Measurements from ENCODE around the gene TNNI2. TPM values are rescaled to one million over a fixed set of nuclear protein-coding genes. Genes with fewer than 3 reads are reported as not detected.

Gene TNNI2
- total and polyA plus RNA-seq, 10 of the 15 experiments (the other 5 are each of a cell fraction or from before 2014, with no cell fraction given) = 0.14 to 0.79 (median 0.37) TPM; not detected in 4

- Histone ChIP-seq H3K4me2 (ENCODE audit: control insufficient read depth, insufficient read depth) (no peak overlapping the region), H3K79me2 (ENCODE audit: control insufficient read depth, insufficient read depth, low read length) (peaks cover 5% of the 10 kb centered on the region), H3K9me3 (replicated peaks; ENCODE audit: control insufficient read depth, insufficient read depth, low read length) (no peaks in the 10 kb centered on the region), H3K36me3 (ENCODE audit: control insufficient read depth in 2 of 2, insufficient read depth in 2 of 2, low read length in 1 of 2) (peaks cover 0 to 5% of the 10 kb centered on the region in 2 experiments; a peak in 3 of 4 replicates), H3K27ac (ENCODE audit: control insufficient read depth, insufficient read depth) (no peak overlapping the region), H3K27me3 (replicated peaks in 1 of 2; ENCODE audit: control insufficient read depth in 2 of 2, insufficient read depth in 2 of 2, low read length in 1 of 2) (no peaks in the 10 kb centered on the region), H3K9ac (ENCODE audit: control insufficient read depth, insufficient read depth, low read length) (no peak overlapping the region), H3K4me1 (ENCODE audit: control insufficient read depth, insufficient read depth, low read length) (no peaks in the 10 kb centered on the region), H3K4me3 (no peak overlapping the region), H2AFZ (ENCODE audit: control insufficient read depth, low read depth, low read length) (no peak overlapping the region), H4K20me1 (ENCODE audit: control insufficient read depth, insufficient read depth) (no peaks in the 10 kb centered on the region; the same call in 1 of the 2 replicates)
- intact Hi-C loops (cut with micrococcal nuclease; ENCODE audit: unreplicated experiment) = no loop called here
- ChIA-PET CTCF (no interaction called here), SMC1A (ENCODE audit: uncharacterized antibody, unreplicated experiment) (no interaction called here), POLR2A (no interaction called here), RAD21 (ENCODE audit: unreplicated experiment) (no interaction called here)
- FAIRE-seq (no peak), DNase-seq (ENCODE audit: low read depth, low spot score) (no peak), ATAC-seq (peak; percentile 41)
- 57% methylated on average over 25 of the region's 25 CpGs for WGBS (ENCODE audit: insufficient coverage, insufficient replicate concordance, low lambda C conversion rate, missing lambda C conversion rate)
- TF ChIP-seq POLR2AphosphoS5 (IDR thresholded peaks at IDR 0.05; ENCODE audit: low read length) = 0 out of 2 replicates have a peak, but pooled peaks have one; percentile 35
- peak; percentile 72 for TF ChIP-seq POLR2A (IDR thresholded peaks at IDR 0.05; ENCODE audit: low read depth, low read length)
- no peak for TF ChIP-seq CHD2 (IDR thresholded peaks at IDR 0.05; ENCODE audit: borderline replicate concordance, low read depth, low read length)
- TF ChIP-seq POU2F2 (IDR thresholded peaks at IDR 0.05; ENCODE audit: borderline replicate concordance, low read depth, low read length) = no peak
- TF ChIP-seq ELK1 (IDR thresholded peaks at IDR 0.05; ENCODE audit: low read depth, low read length) = no peak
- no peak for TF ChIP-seq IRF5 (IDR thresholded peaks at IDR 0.05; ENCODE audit: borderline replicate concordance)
- no peak for TF ChIP-seq SUZ12 (IDR thresholded peaks at IDR 0.05; ENCODE audit: unreplicated experiment)
- no peak for TF ChIP-seq TCF12 (IDR thresholded peaks at IDR 0.05; ENCODE audit: low read depth, low read length)
- TF ChIP-seq KAT2A (conservative IDR thresholded peaks at IDR 0.05; ENCODE audit: control insufficient read depth, low read depth, low read length) = no peak
- TF ChIP-seq REST (IDR thresholded peaks at IDR 0.05; ENCODE audit: low read depth, low read length) = no peak
- peak; percentile 59 for TF ChIP-seq NR2F1 (conservative IDR thresholded peaks at IDR 0.05)
- TF ChIP-seq NRF1 (conservative IDR thresholded peaks at IDR 0.05; ENCODE audit: low read depth, low read length) = no peak
- no peak for TF ChIP-seq ZNF687 (IDR thresholded peaks at IDR 0.05)
- no peak for TF ChIP-seq ETV6 (conservative IDR thresholded peaks at IDR 0.05 in 1 of 2, IDR thresholded peaks at IDR 0.05 in 1 of 2; ENCODE audit: borderline replicate concordance in 1 of 2, low read depth in 1 of 2)
- BruUV-seq (replicated peaks) = no TSS peak
- in situ Hi-C loops (cut with MboI) = no loop called here
These were observed 30.0 kb downstream of the TNNI2 start for GRCh38 chr11:1868636-1869291.
